ENCODE results near the gene EXOSC5. TPM values are rescaled to one million over a fixed set of nuclear protein-coding genes. Genes with fewer than 3 reads are reported as not detected.
A peak's percentile ranks its signal among the peaks of the same experiment; 100 is the strongest.

The EXOSC5 gene
- total and polyA plus RNA-seq, 2 experiments from 2014 or later = 13.7 to 21.2 TPM

DNA sequence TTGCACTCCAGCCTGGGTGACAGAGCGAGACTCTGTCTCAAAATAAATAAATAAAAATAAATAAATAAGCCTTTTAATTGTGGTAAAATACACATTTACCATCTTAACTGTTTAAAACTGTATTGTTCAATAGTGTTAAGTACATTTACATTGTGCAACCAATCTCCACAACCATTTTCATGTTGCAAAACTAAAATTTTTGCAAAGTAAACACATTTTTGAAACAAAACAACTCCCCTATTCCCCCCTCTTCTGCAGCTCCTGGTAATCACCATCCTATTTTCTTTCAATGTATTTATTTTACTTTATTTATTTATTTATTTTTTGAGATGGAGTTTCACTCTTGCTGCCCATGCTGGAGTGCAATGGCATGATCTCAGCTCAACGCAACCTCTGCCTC is 27.4 kb downstream of the EXOSC5 start:
- DNase-seq (ENCODE audit: low spot score) = no peak
- H4K20me1 ChIP-seq (ENCODE audit: insufficient read depth, poor library complexity, severe bottlenecking) = peaks cover 4% of the 10 kb centered on the region
- 97% methylated on average over 2 of the region's 2 CpGs for WGBS (ENCODE audit: low lambda C conversion rate, missing lambda C conversion rate)
- H3K27ac ChIP-seq = no peak overlapping the region
- H3K9me2 ChIP-seq (replicated peaks; ENCODE audit: insufficient read depth) = no peaks in the 10 kb centered on the region
- H2AFZ ChIP-seq = no peak overlapping the region
- TF ChIP-seq EZH2 (IDR thresholded peaks at IDR 0.05; ENCODE audit: borderline replicate concordance) (no peak), EZH2phosphoT487 (IDR thresholded peaks at IDR 0.05; ENCODE audit: low read depth, severe bottlenecking, unreplicated experiment) (no peak)
- TF ChIP-seq, protein P1, sequence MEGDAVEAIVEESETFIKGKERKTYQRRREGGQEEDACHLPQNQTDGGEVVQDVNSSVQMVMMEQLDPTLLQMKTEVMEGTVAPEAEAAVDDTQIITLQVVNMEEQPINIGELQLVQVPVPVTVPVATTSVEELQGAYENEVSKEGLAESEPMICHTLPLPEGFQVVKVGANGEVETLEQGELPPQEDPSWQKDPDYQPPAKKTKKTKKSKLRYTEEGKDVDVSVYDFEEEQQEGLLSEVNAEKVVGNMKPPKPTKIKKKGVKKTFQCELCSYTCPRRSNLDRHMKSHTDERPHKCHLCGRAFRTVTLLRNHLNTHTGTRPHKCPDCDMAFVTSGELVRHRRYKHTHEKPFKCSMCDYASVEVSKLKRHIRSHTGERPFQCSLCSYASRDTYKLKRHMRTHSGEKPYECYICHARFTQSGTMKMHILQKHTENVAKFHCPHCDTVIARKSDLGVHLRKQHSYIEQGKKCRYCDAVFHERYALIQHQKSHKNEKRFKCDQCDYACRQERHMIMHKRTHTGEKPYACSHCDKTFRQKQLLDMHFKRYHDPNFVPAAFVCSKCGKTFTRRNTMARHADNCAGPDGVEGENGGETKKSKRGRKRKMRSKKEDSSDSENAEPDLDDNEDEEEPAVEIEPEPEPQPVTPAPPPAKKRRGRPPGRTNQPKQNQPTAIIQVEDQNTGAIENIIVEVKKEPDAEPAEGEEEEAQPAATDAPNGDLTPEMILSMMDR (IDR thresholded peaks at IDR 0.05; ENCODE audit: poor library complexity) = no peak
- H3K4me3 ChIP-seq = no peak overlapping the region
- H3K36me3 ChIP-seq (replicated peaks; ENCODE audit: insufficient read depth, low read depth) = no peaks in the 10 kb centered on the region
- H3K9me3 ChIP-seq (ENCODE audit: low read depth) = no peaks in the 10 kb centered on the region
- peaks cover 22% of the 10 kb centered on the region for H3K4me1 ChIP-seq (ENCODE audit: insufficient read depth)
- peaks cover 68% of the 10 kb centered on the region for H3K79me2 ChIP-seq
- H3K27me3 ChIP-seq = no peaks in the 10 kb centered on the region
- no peak overlapping the region for H3K4me2 ChIP-seq

DNA sequence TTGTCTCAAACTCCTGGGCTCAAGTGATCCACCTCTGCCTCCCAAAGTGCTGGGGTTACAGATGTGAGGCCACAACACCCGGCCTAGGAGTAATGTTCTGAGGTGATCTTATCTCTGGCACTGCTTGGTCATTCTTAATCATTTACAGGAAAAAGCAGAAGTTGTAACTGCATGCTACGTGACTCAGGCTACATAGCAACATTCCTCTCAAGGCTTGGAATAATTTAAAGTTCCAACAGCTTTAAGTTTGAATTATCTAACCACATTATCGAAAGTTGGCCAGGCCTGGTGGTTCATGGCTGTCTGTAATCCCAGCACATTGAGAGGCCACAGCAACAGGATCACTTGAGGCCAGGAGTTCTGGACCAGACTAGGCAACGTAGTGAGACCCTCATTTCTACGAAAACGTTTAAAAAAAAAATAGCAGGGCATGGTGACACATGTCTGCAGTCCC is 29.3 kb downstream of the EXOSC5 start:
- WGBS (ENCODE audit: low lambda C conversion rate, missing lambda C conversion rate) = 48% methylated on average over 6 of the region's 6 CpGs
- Histone ChIP-seq H3K36me3 (replicated peaks; ENCODE audit: insufficient read depth, low read depth) (no peaks in the 10 kb centered on the region), H3K27me3 (no peaks in the 10 kb centered on the region), H4K20me1 (ENCODE audit: insufficient read depth, poor library complexity, severe bottlenecking) (peaks cover 3% of the 10 kb centered on the region), H3K79me2 (peaks cover 65% of the 10 kb centered on the region), H3K9me3 (ENCODE audit: low read depth) (no peaks in the 10 kb centered on the region), H2AFZ (no peak overlapping the region), H3K9me2 (replicated peaks; ENCODE audit: insufficient read depth) (no peaks in the 10 kb centered on the region), H3K4me2 (peak overlapping the region; percentile 50), H3K27ac (peak overlapping the region; percentile 88), H3K4me3 (no peak overlapping the region), H3K4me1 (ENCODE audit: insufficient read depth) (peaks cover 18% of the 10 kb centered on the region)
- peak; percentile 58 for DNase-seq (ENCODE audit: low spot score)
- no peak for TF ChIP-seq EZH2 (IDR thresholded peaks at IDR 0.05; ENCODE audit: borderline replicate concordance)
- TF ChIP-seq, protein P1 (IDR thresholded peaks at IDR 0.05; ENCODE audit: poor library complexity) = no peak
- TF ChIP-seq EZH2phosphoT487 (IDR thresholded peaks at IDR 0.05; ENCODE audit: low read depth, severe bottlenecking, unreplicated experiment) = no peak

DNA sequence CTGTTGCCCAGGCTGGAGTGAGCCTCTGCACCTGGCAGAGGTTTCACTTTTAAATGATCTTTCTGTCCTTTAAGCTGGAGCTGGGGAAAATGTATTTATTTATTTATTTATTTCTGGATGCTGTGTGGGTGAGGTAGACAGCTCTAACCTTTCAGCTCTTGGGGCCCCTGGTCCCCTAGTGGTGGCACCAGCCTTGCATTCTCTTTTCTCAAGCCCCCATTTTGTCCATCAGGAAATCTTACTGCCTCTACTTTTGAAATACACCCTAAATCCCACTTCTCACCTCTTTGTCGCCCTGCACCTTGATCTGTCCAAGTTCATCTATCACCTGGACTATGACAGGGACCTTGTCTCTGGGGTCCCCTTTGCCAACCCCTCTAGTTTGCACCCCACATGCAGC is 31.1 kb downstream of the EXOSC5 start:
- Histone ChIP-seq H3K9me2 (replicated peaks; ENCODE audit: insufficient read depth) (no peaks in the 10 kb centered on the region), H4K20me1 (ENCODE audit: insufficient read depth, poor library complexity, severe bottlenecking) (no peaks in the 10 kb centered on the region), H3K79me2 (peaks cover 53% of the 10 kb centered on the region), H2AFZ (no peak overlapping the region), H3K27ac (no peak overlapping the region), H3K27me3 (no peaks in the 10 kb centered on the region), H3K9me3 (ENCODE audit: low read depth) (no peaks in the 10 kb centered on the region), H3K36me3 (replicated peaks; ENCODE audit: insufficient read depth, low read depth) (no peaks in the 10 kb centered on the region), H3K4me2 (no peak overlapping the region), H3K4me3 (no peak overlapping the region), H3K4me1 (ENCODE audit: insufficient read depth) (peaks cover 18% of the 10 kb centered on the region)
- TF ChIP-seq, protein P1 (IDR thresholded peaks at IDR 0.05; ENCODE audit: poor library complexity) = no peak
- TF ChIP-seq EZH2 (IDR thresholded peaks at IDR 0.05; ENCODE audit: borderline replicate concordance) = no peak
- TF ChIP-seq EZH2phosphoT487 (IDR thresholded peaks at IDR 0.05; ENCODE audit: low read depth, severe bottlenecking, unreplicated experiment) = no peak
- no peak for DNase-seq (ENCODE audit: low spot score)
- 100% methylated on average over 1 of the region's 1 CpG for WGBS (ENCODE audit: low lambda C conversion rate, missing lambda C conversion rate)
